ENCODE measurements around the gene ETFB. TPM values are rescaled to one million over a fixed set of nuclear protein-coding genes. Genes with fewer than 3 reads are reported as not detected.

ETFB gene
- total RNA-seq, 1 experiment from 2014 or later, result 140 TPM

GRCh38 chr19:51367565-51368365, 1.6 kb upstream of the ETFB start:
- Histone ChIP-seq H3K9ac (ENCODE audit: low read length) (peak overlapping the region; percentile 96), H3K4me3 (replicated peaks in 1 of 2; ENCODE audit: low read depth in 1 of 2, low read length in 2 of 2) (peak overlapping the region; percentile 78 to 94), H3K4me1 (ENCODE audit: control insufficient read depth in 1 of 2, insufficient read depth in 2 of 2, low read length in 2 of 2) (peaks cover 28 to 43% of the 10 kb centered on the region in 2 experiments), H3K79me2 (ENCODE audit: insufficient read depth, low read length) (peaks cover 34% of the 10 kb centered on the region), H3K9me2 (ENCODE audit: insufficient read depth) (no peaks in the 10 kb centered on the region), H4K20me1 (ENCODE audit: insufficient read depth) (no peaks in the 10 kb centered on the region), H3K27ac (ENCODE audit: low read depth, low read length) (peak overlapping the region; percentile 84), H3K36me3 (ENCODE audit: control insufficient read depth in 1 of 2, insufficient read depth in 2 of 2, low read length in 2 of 2) (no peaks in the 10 kb centered on the region), H3K9me3 (ENCODE audit: control insufficient read depth in 1 of 2, insufficient read depth in 1 of 2, low read depth in 1 of 2, low read length in 2 of 2) (no peaks in the 10 kb centered on the region), H3K4me2 (ENCODE audit: low read length) (peak overlapping the region; percentile 88), H3K27me3 (ENCODE audit: insufficient read depth, low read length) (no peaks in the 10 kb centered on the region), H2AFZ (ENCODE audit: low read depth, low read length, poor library complexity, severe bottlenecking) (peak overlapping the region; percentile 67)
- TF ChIP-seq EZH2 (IDR thresholded peaks at IDR 0.05) (no peak), MAX (IDR thresholded peaks at IDR 0.05) (peak; percentile 81), EGR1 (IDR thresholded peaks at IDR 0.05; ENCODE audit: low read depth) (no peak; the same call in 1 of the 2 replicates), SP1 (IDR thresholded peaks at IDR 0.05; ENCODE audit: low read depth) (peak; percentile 69), ZFX (IDR thresholded peaks at IDR 0.05) (peak; percentile 52; the same call in 1 of the 2 replicates), POLR2A (IDR thresholded peaks at IDR 0.05; ENCODE audit: borderline replicate concordance, extremely low read depth, insufficient read depth, insufficient read length) (peak; percentile 17), CBX3 (IDR thresholded peaks at IDR 0.05; ENCODE audit: low read depth) (no peak), POLR2AphosphoS5 (IDR thresholded peaks at IDR 0.05; ENCODE audit: low read depth, low read length) (peak; percentile 75), SIN3A (IDR thresholded peaks at IDR 0.05; ENCODE audit: low read depth) (peak; percentile 45)
- POLR2A ChIA-PET, result interaction anchor here (0.7 to 1.5 kb wide), 6 partner anchors 9 to 28 kb away, joined by 3 to 12 read pairs (median 5); partner anchors contain the start of gene VSIG10L
- TSS peak; percentile 80 for BruUV-seq (replicated peaks)
- RAD21 ChIA-PET (ENCODE audit: low non-redundant PET in 1 of 2, low total read pairs in 2 of 2, uncharacterized antibody in 2 of 2, unreplicated experiment in 2 of 2), result interaction anchor here in 1 of 2 experiments (1.0 kb wide), 1 partner anchor 28 kb away, joined by 4 read pairs; no protein-coding TSS in a partner anchor
- ATAC-seq (peak; percentile 85), DNase-seq (ENCODE audit: low read depth, low spot score) (peak; percentile 97)
- CTCF ChIA-PET, result interaction anchor here (0.6 to 1.1 kb wide), 5 partner anchors 11 to 410 kb away, joined by 3 to 12 read pairs (median 3); no protein-coding TSS in a partner anchor
- intact Hi-C loops (cut with micrococcal nuclease), result loop anchor here (1.0 kb wide), 2 partner anchors 27 to 28 kb away; no protein-coding TSS in a partner anchor

GRCh38 chr19:51367255-51367564, 1.0 kb upstream of the ETFB start:
- no peak overlapping the region for H2AFZ ChIP-seq (ENCODE audit: low read depth, low read length, poor library complexity, severe bottlenecking)
- TF ChIP-seq POLR2A (IDR thresholded peaks at IDR 0.05; ENCODE audit: borderline replicate concordance, extremely low read depth, insufficient read depth, insufficient read length), result peak; percentile 26
- TF ChIP-seq YY1 (IDR thresholded peaks at IDR 0.05; ENCODE audit: extremely low read depth, insufficient replicate concordance, low read depth, low read length), result no peak
- TF ChIP-seq POLR2AphosphoS5 (IDR thresholded peaks at IDR 0.05; ENCODE audit: low read depth, low read length), result peak; percentile 77
- peak; percentile 71; the same call in 1 of the 2 replicates for TF ChIP-seq SIN3A (IDR thresholded peaks at IDR 0.05; ENCODE audit: low read depth)
- no peak for TF ChIP-seq JUND (IDR thresholded peaks at IDR 0.05)
- ChIA-PET CTCF (interaction anchor here (0.6 to 1.1 kb wide), 4 partner anchors 27 to 410 kb away, joined by 3 to 12 read pairs (median 3); no protein-coding TSS in a partner anchor), POLR2A (interaction anchor here (0.7 to 1.5 kb wide), 6 partner anchors 8 to 28 kb away, joined by 3 to 12 read pairs (median 5); partner anchors contain the start of gene VSIG10L), RAD21 (ENCODE audit: low non-redundant PET in 1 of 2, low total read pairs in 2 of 2, uncharacterized antibody in 2 of 2, unreplicated experiment in 2 of 2) (interaction anchor here in 1 of 2 experiments (1.0 kb wide), 1 partner anchor 27 kb away, joined by 4 read pairs; no protein-coding TSS in a partner anchor)
- BruUV-seq (replicated peaks), result no TSS peak
- ATAC-seq (no peak), DNase-seq (ENCODE audit: low read depth, low spot score) (no peak)
- H4K20me1 ChIP-seq (ENCODE audit: insufficient read depth), result no peaks in the 10 kb centered on the region
- H3K27ac ChIP-seq (ENCODE audit: low read depth, low read length), result peak overlapping the region; percentile 84
- H3K4me3 ChIP-seq (replicated peaks in 1 of 2; ENCODE audit: low read depth in 1 of 2, low read length in 2 of 2), result peak overlapping the region; percentile 78 to 94
- peak overlapping the region; percentile 96 for H3K9ac ChIP-seq (ENCODE audit: low read length)
- H3K36me3 ChIP-seq (ENCODE audit: control insufficient read depth in 1 of 2, insufficient read depth in 2 of 2, low read length in 2 of 2), result no peaks in the 10 kb centered on the region
- H3K4me1 ChIP-seq (ENCODE audit: control insufficient read depth in 1 of 2, insufficient read depth in 2 of 2, low read length in 2 of 2), result peaks cover 33 to 49% of the 10 kb centered on the region in 2 experiments
- H3K4me2 ChIP-seq (ENCODE audit: low read length), result peak overlapping the region; percentile 88
- H3K27me3 ChIP-seq (ENCODE audit: insufficient read depth, low read length), result no peaks in the 10 kb centered on the region
- H3K9me2 ChIP-seq (ENCODE audit: insufficient read depth), result no peaks in the 10 kb centered on the region
- intact Hi-C loops (cut with micrococcal nuclease), result loop anchor here (1.0 kb wide), 2 partner anchors 27 to 28 kb away; no protein-coding TSS in a partner anchor
- H3K79me2 ChIP-seq (ENCODE audit: insufficient read depth, low read length), result peaks cover 40% of the 10 kb centered on the region
- H3K9me3 ChIP-seq (ENCODE audit: control insufficient read depth in 1 of 2, insufficient read depth in 1 of 2, low read depth in 1 of 2, low read length in 2 of 2), result no peaks in the 10 kb centered on the region

Measured in HCT116 (cell line).